SK-N-SH (cell line): Measurements from ENCODE around the gene UQCR11. TPM values are rescaled to one million over a fixed set of nuclear protein-coding genes. Genes with fewer than 3 reads are reported as not detected.

Experiments used
- CTCF ChIA-PET: fragments of 300-600, 350-600 bp; formaldehyde crosslinking; extraction: SDS; loops from one replicate; lab custom pipeline; 2021; lab: Yijun Ruan, JAX
- POLR2A ChIA-PET: fragments of 350-600 bp; sonication (Branson Sonifier 250); formaldehyde crosslinking; extraction: SDS; loops from one replicate; lab custom pipeline; 2020; ENCODE audit warnings: antibody characterized with exemption, inconsistent platforms; lab: Yijun Ruan, JAX
- DNase-seq: peaks from one replicate; pipeline ENCODE4 v3.0.0; 2012
- H2AFZ ChIP-seq: fragments of 200-600 bp; sonication (generic); 2 replicates; pipeline ENCODE4 v1.8.1; 2016; ENCODE audit warnings: antibody characterized with exemption, mild to moderate bottlenecking, low read depth
- H3F3A ChIP-seq: fragments of 200-600 bp; sonication (generic); replicated peaks from 2 replicates; pipeline ENCODE3; 2016; ENCODE audit warnings: antibody characterized with exemption, mild to moderate bottlenecking; ENCODE audit not compliant: insufficient read depth
- H3K27ac ChIP-seq, 2 experiments: fragments of 200-500 bp in 1 of 2; fragments of 200-600 bp in 1 of 2; sonication (Bioruptor generic) in 1 of 2; sonication (generic), shearing (Covaris generic) in 1 of 2; 2 replicates each; pipeline versions ENCODE4 v1.5.1 to v1.6.1; 2014 to 2016; ENCODE audit warnings: low read depth in 2 of 2, inconsistent platforms in 1 of 2, low read length in 1 of 2, mild to moderate bottlenecking in 1 of 2, mixed read lengths in 1 of 2
- H3K27me3 ChIP-seq: fragments of 200-600 bp; sonication (generic), shearing (Covaris generic); 2 replicates; pipeline ENCODE4 v1.6.1; 2016; ENCODE audit warnings: mixed run types; ENCODE audit not compliant: insufficient read depth
- H3K36me3 ChIP-seq, 2 experiments: fragments of 200-500 bp in 1 of 2; fragments of 200-600 bp in 1 of 2; sonication (Bioruptor generic) in 1 of 2; sonication (generic) in 1 of 2; replicated peaks in 1 of 2; 2 replicates each; pipeline versions ENCODE3 to v1.5.1; 2014 to 2016; ENCODE audit warnings: low read length in 1 of 2, mild to moderate bottlenecking in 1 of 2; ENCODE audit not compliant: insufficient read depth in 2 of 2, control insufficient read depth in 1 of 2
- H3K4me1 ChIP-seq, 2 experiments: fragments of 200-500 bp in 1 of 2; fragments of 200-600 bp in 1 of 2; sonication (Bioruptor generic) in 1 of 2; sonication (generic), shearing (Covaris generic) in 1 of 2; 2 replicates each; pipeline versions ENCODE4 v1.5.1 to v1.6.1; 2014 to 2016; ENCODE audit warnings: low read depth in 1 of 2, low read length in 1 of 2, mixed run types in 1 of 2; ENCODE audit not compliant: insufficient read depth in 2 of 2, control insufficient read depth in 1 of 2
- H3K4me2 ChIP-seq: fragments of 200-600 bp; sonication (generic), shearing (Covaris generic); 2 replicates; pipeline ENCODE4 v1.6.1; 2017; ENCODE audit warnings: mixed run types
- H3K4me3 ChIP-seq, 2 experiments: fragments of 200-500 bp in 1 of 2; fragments of 200-600 bp in 1 of 2; sonication (Bioruptor generic) in 1 of 2; sonication (generic), shearing (Covaris generic) in 1 of 2; 2 replicates each; pipeline versions ENCODE4 v1.5.1 to v1.8.1; 2014 to 2016; ENCODE audit warnings: low read depth in 2 of 2, inconsistent platforms in 1 of 2, low read length in 1 of 2, mild to moderate bottlenecking in 1 of 2, mixed read lengths in 1 of 2, moderate library complexity in 1 of 2
- H3K79me2 ChIP-seq: fragments of 200-600 bp; sonication (generic); 2 replicates; pipeline ENCODE4 v1.8.1; 2017; ENCODE audit warnings: mild to moderate bottlenecking; ENCODE audit not compliant: insufficient read depth
- H3K9ac ChIP-seq: fragments of 200-600 bp; sonication (generic); 2 replicates; pipeline ENCODE4 v1.6.1; 2017; ENCODE audit warnings: mixed run types
- H3K9me2 ChIP-seq: fragments of 200-600 bp; sonication (generic); 2 replicates; pipeline ENCODE4 v1.6.1; 2017; ENCODE audit warnings: mixed run types
- H3K9me3 ChIP-seq: fragments of 200-600 bp; sonication (generic); 2 replicates; pipeline ENCODE4 v1.6.1; 2017; ENCODE audit warnings: mixed run types, mild to moderate bottlenecking, moderate library complexity
- H4K20me1 ChIP-seq: fragments of 200-600 bp; sonication (generic); 2 replicates; pipeline ENCODE4 v1.6.1; 2017; ENCODE audit warnings: mild to moderate bottlenecking, mixed run types; ENCODE audit not compliant: insufficient read depth
- CHD2 ChIP-seq: fragments of 150-350 bp; IDR thresholded peaks from 2 replicates; pipeline ENCODE4 v1.6.1; 2018; ENCODE audit warnings: low read length; ENCODE audit not compliant: partially characterized antibody
- CTCF ChIP-seq: fragments of 200-600 bp; sonication (generic); IDR thresholded peaks from 2 replicates; pipeline ENCODE4 v1.6.1; 2017; ENCODE audit warnings: antibody characterized with exemption, mild to moderate bottlenecking, moderate library complexity
- FOXM1 ChIP-seq: IDR thresholded peaks from 2 replicates; pipeline ENCODE4 v1.4.0; 2012; ENCODE audit warnings: low read depth, mild to moderate bottlenecking
- GATA2 ChIP-seq: sonication (generic); formaldehyde crosslinking; IDR thresholded peaks from 2 replicates; pipeline ENCODE4 v1.5.0; 2020; ENCODE audit warnings: mild to moderate bottlenecking, missing genetic modification reagents
- JUND ChIP-seq: IDR thresholded peaks from 2 replicates; pipeline ENCODE4 v1.4.0; 2012
- MAX ChIP-seq: IDR thresholded peaks from 2 replicates; pipeline ENCODE4 v1.4.0; 2012; ENCODE audit warnings: low read depth
- MEF2A ChIP-seq: IDR thresholded peaks from 2 replicates; pipeline ENCODE4 v1.4.0; 2012; ENCODE audit warnings: low read depth, borderline replicate concordance
- NFIC ChIP-seq: IDR thresholded peaks from 2 replicates; pipeline ENCODE4 v1.4.0; 2012; ENCODE audit warnings: borderline replicate concordance
- PBX3 ChIP-seq: IDR thresholded peaks from 2 replicates; pipeline ENCODE4; 2012
- RXRA ChIP-seq: IDR thresholded peaks from 2 replicates; pipeline ENCODE4 v1.4.0; 2012; ENCODE audit warnings: low read depth, mild to moderate bottlenecking, borderline replicate concordance
- TCF12 ChIP-seq: IDR thresholded peaks from 2 replicates; pipeline ENCODE4 v1.4.0; 2012
- TEAD4 ChIP-seq: IDR thresholded peaks from 2 replicates; pipeline ENCODE4 v1.4.0; 2012; ENCODE audit warnings: mild to moderate bottlenecking, borderline replicate concordance; ENCODE audit not compliant: insufficient read depth
- USF1 ChIP-seq: IDR thresholded peaks from 2 replicates; pipeline ENCODE4 v1.4.0; 2012; ENCODE audit warnings: low read depth, borderline replicate concordance
- USF2 ChIP-seq: fragments of 150-350 bp; IDR thresholded peaks from 2 replicates; pipeline ENCODE4 v1.6.1; 2017; ENCODE audit warnings: antibody characterized with exemption, low read length, low read depth, borderline replicate concordance
- YY1 ChIP-seq: IDR thresholded peaks from 2 replicates; pipeline ENCODE4 v1.4.0; 2012; ENCODE audit warnings: low read depth, mild to moderate bottlenecking
- ZBTB33 ChIP-seq: IDR thresholded peaks from 2 replicates; pipeline ENCODE4 v1.4.0; 2012; ENCODE audit warnings: low read depth, borderline replicate concordance
- WGBS: methylation state at CpG from one replicate; pipeline ENCODE4 v1.1.6; 2017; ENCODE audit warnings: low lambda C conversion rate; 5-methylcytosine and 5-hydroxymethylcytosine counted together
- polyA plus RNA-seq, 3 experiments: library from polyadenylated mRNA; depleted of rRNA; stranded (reverse); fragments of >200 nt; gene quantifications; 2 replicates each; pipeline ENCODE4 v1.2.3, GENCODE V29; 2012

UQCR11 gene
- polyA plus RNA-seq, 1 of the 3 experiments (the other 2 are of a cell fraction): 372 TPM

- peaks cover 32% of the 10 kb centered on the region for H4K20me1 ChIP-seq
- no peaks in the 10 kb centered on the region for H3K9me2 ChIP-seq
- no peaks in the 10 kb centered on the region for H3F3A ChIP-seq
- H2AFZ ChIP-seq: no peak overlapping the region
- 93% methylated on average over 13 of the region's 17 CpGs for WGBS
- no peaks in the 10 kb centered on the region for H3K4me1 ChIP-seq
- POLR2A ChIA-PET: no interaction called here
- no peaks in the 10 kb centered on the region for H3K9me3 ChIP-seq
- H3K27me3 ChIP-seq: no peaks in the 10 kb centered on the region
- no peak overlapping the region for H3K27ac ChIP-seq
- peaks cover 5 to 50% of the 10 kb centered on the region in 2 experiments for H3K36me3 ChIP-seq
- CTCF ChIA-PET: no interaction called here
- DNase-seq: no peak
- TF ChIP-seq TEAD4: no peak
- no peak for TF ChIP-seq CHD2
- TF ChIP-seq NFIC: no peak
- TF ChIP-seq PBX3: no peak
- TF ChIP-seq JUND: no peak
- no peak for TF ChIP-seq USF2
- no peak for TF ChIP-seq FOXM1
- TF ChIP-seq MAX: no peak
- no peak for TF ChIP-seq CTCF
- no peak for TF ChIP-seq YY1
- no peak for TF ChIP-seq TCF12
- TF ChIP-seq RXRA: no peak
- no peak overlapping the region for H3K9ac ChIP-seq
- no peak overlapping the region for H3K4me2 ChIP-seq
- H3K4me3 ChIP-seq: no peak overlapping the region
- peaks cover 24% of the 10 kb centered on the region for H3K79me2 ChIP-seq
These were observed 25.5 kb upstream of the UQCR11 start for GRCh38 chr19:1630811-1631210.

- no peak for TF ChIP-seq ZBTB33
- no peak for TF ChIP-seq GATA2 (CRISPR knock-in tag)
- no peak for TF ChIP-seq YY1
- no peak for TF ChIP-seq MEF2A
- TF ChIP-seq FOXM1: no peak
- no peak for TF ChIP-seq USF1
- peaks cover 25% of the 10 kb centered on the region for H4K20me1 ChIP-seq
- ChIA-PET CTCF (no interaction called here), POLR2A (no interaction called here)
- no peak overlapping the region for H2AFZ ChIP-seq
- DNase-seq: no peak
- H3K9me2 ChIP-seq: no peaks in the 10 kb centered on the region
- no peaks in the 10 kb centered on the region for H3K4me1 ChIP-seq
- no peaks in the 10 kb centered on the region for H3F3A ChIP-seq
- no peak overlapping the region for H3K4me3 ChIP-seq
- H3K36me3 ChIP-seq: peaks cover 3 to 55% of the 10 kb centered on the region in 2 experiments
- H3K9me3 ChIP-seq: no peaks in the 10 kb centered on the region
- 88% methylated on average over 6 of the region's 20 CpGs for WGBS
- no peak overlapping the region for H3K27ac ChIP-seq
- H3K9ac ChIP-seq: no peak overlapping the region
- no peak overlapping the region for H3K4me2 ChIP-seq
- H3K27me3 ChIP-seq: no peaks in the 10 kb centered on the region
- peaks cover 17% of the 10 kb centered on the region; the same call in 1 of the 2 replicates for H3K79me2 ChIP-seq
These were observed 24.8 kb upstream of the UQCR11 start for GRCh38 chr19:1630012-1630411.
